ENCODE results near the gene ENDOD1.

GRCh38 chr11:95140397-95141033 lies 50.9 kb downstream of the ENDOD1 start:
- TF ChIP-seq CTCF (conservative IDR thresholded peaks at IDR 0.05; ENCODE audit: low read depth, low read length) (no peak), EZH2 (IDR thresholded peaks at IDR 0.05; ENCODE audit: low read length, unreplicated experiment) (no peak), EZH2phosphoT487 (IDR thresholded peaks at IDR 0.05; ENCODE audit: borderline replicate concordance, low read length) (no peak)
